K562 (cell line): ENCODE results near the gene SHISAL2B. TPM values are rescaled to one million over a fixed set of nuclear protein-coding genes. Genes with fewer than 3 reads are reported as not detected.
"Not testable (repeated sequence)": the region's sequence is repeated elsewhere in the genome, so short reads cannot be mapped to it uniquely, and the experiment has no call there.

Experiments used
- ATAC-seq: fragments of 200-7000 bp; cut with Tn5 transposase; 3 replicates; pipeline ENCODE4 v1.9.1; 2020; ENCODE audit warnings: moderate library complexity
- BruUV-seq: library from RNA; stranded (reverse); fragments of 400-500 nt; replicated peaks from 2 replicates; lab custom pipeline; 2021; lab: Mats Ljungman, UMichigan
- CTCF ChIA-PET: fragments of 300-600 bp; formaldehyde crosslinking; extraction: SDS; loops from one replicate; lab custom pipeline; 2021; ENCODE audit warnings: low intra/inter-chr PET ratio; lab: Yijun Ruan, JAX
- POLR2A ChIA-PET: fragments of 300-600, 350-650 bp; sonication (Branson Sonifier 250); formaldehyde crosslinking; extraction: SDS; loops from one replicate; lab custom pipeline; 2021; ENCODE audit warnings: antibody characterized with exemption, inconsistent platforms; lab: Yijun Ruan, JAX
- DNase-seq, 4 experiments: peaks; one replicate each; pipeline versions ENCODE4 v3.0.0 to v3.0.0-alpha.2; 2011 to 2018; ENCODE audit warnings: low spot score in 3 of 4, mixed read lengths in 3 of 4; ENCODE audit errors: extremely low read depth in 1 of 4
- FAIRE-seq: peaks from 2 replicates; lab custom pipeline; 2011; peaks lifted over from hg19 to GRCh38; lab: Jason Lieb, UNC
- H2AFZ ChIP-seq: 2 replicates; pipeline ENCODE4 v1.6.0; 2011; ENCODE audit warnings: low read depth, low read length, control low read depth, inconsistent platforms
- H3K27ac ChIP-seq: fragments of 200-600 bp; 3 replicates; pipeline ENCODE4 v1.8.0; 2011; ENCODE audit warnings: low read depth, mild to moderate bottlenecking, control low read depth, inconsistent platforms, low read length, moderate library complexity, mixed read lengths; ENCODE audit errors: extremely low read depth
- H3K27me3 ChIP-seq, 2 experiments: fragments of 300-600 bp in 1 of 2; 2 replicates in 1 of 2; 3 replicates in 1 of 2; pipeline versions ENCODE4 v1.6.0 to v1.8.0; 2011; ENCODE audit warnings: inconsistent platforms in 2 of 2, low read length in 2 of 2, mild to moderate bottlenecking in 1 of 2, mixed read lengths in 1 of 2, moderate library complexity in 1 of 2; ENCODE audit not compliant: control insufficient read depth in 2 of 2, insufficient read depth in 2 of 2
- H3K36me3 ChIP-seq: fragments of 300-600 bp; 3 replicates; pipeline ENCODE4 v1.8.0; 2011; ENCODE audit warnings: mild to moderate bottlenecking, low read length, inconsistent platforms; ENCODE audit not compliant: control insufficient read depth, insufficient read depth
- H3K4me1 ChIP-seq, 2 experiments: fragments of 200-600 bp in 1 of 2; replicated peaks in 1 of 2; 2 replicates in 1 of 2; 3 replicates in 1 of 2; pipeline versions ENCODE4 v1.5.1 to v1.8.0; 2011; ENCODE audit warnings: inconsistent platforms in 2 of 2, low read length in 2 of 2, mild to moderate bottlenecking in 1 of 2, mixed read lengths in 1 of 2, moderate library complexity in 1 of 2; ENCODE audit not compliant: control insufficient read depth in 2 of 2, insufficient read depth in 2 of 2
- H3K4me2 ChIP-seq: 2 replicates; pipeline ENCODE4 v1.6.1; 2011; ENCODE audit warnings: low read length, control low read depth, inconsistent platforms, mixed read lengths; ENCODE audit not compliant: insufficient read depth
- H3K4me3 ChIP-seq: fragments of 200-600 bp; sonication (generic), shearing (Covaris generic); 2 replicates; pipeline ENCODE4 v1.5.1; 2016; ENCODE audit warnings: control low read depth, inconsistent platforms
- H3K79me2 ChIP-seq: fragments of 200-600 bp; 3 replicates; pipeline ENCODE4 v1.8.0; 2011; ENCODE audit warnings: low read length, inconsistent platforms; ENCODE audit not compliant: control insufficient read depth, insufficient read depth
- H3K9ac ChIP-seq, 2 experiments: 2 replicates each; pipeline versions ENCODE4 v1.6.0 to v1.6.1; 2011; ENCODE audit warnings: low read depth in 2 of 2, low read length in 2 of 2, control low read depth in 1 of 2, inconsistent platforms in 1 of 2, mild to moderate bottlenecking in 1 of 2, mixed read lengths in 1 of 2; ENCODE audit not compliant: insufficient read depth in 1 of 2
- H3K9me1 ChIP-seq: one replicate; pipeline ENCODE4 v1.6.0; 2011; ENCODE audit warnings: inconsistent platforms, mild to moderate bottlenecking, low read length, moderate library complexity; ENCODE audit not compliant: control insufficient read depth, insufficient read depth
- H3K9me3 ChIP-seq: replicated peaks from 2 replicates; pipeline ENCODE4 v1.5.1; 2011; ENCODE audit warnings: low read depth, low read length, inconsistent platforms; ENCODE audit not compliant: control insufficient read depth, insufficient read depth
- H4K20me1 ChIP-seq: replicated peaks from 2 replicates; pipeline ENCODE4 v1.6.1; 2011; ENCODE audit warnings: low read length, inconsistent platforms, mixed read lengths; ENCODE audit not compliant: control insufficient read depth, insufficient read depth
- EGR1 ChIP-seq: fragments of 450-650 bp; conservative IDR thresholded peaks from 2 replicates; pipeline ENCODE4 v1.6.1; 2017; ENCODE audit warnings: mild to moderate bottlenecking
- ZBTB2 ChIP-seq: fragments of 450-650 bp; IDR thresholded peaks from 2 replicates; pipeline ENCODE4 v1.6.1; 2016; ENCODE audit warnings: antibody characterized with exemption
- ZKSCAN8 ChIP-seq: fragments of 200-800 bp; sonication (Bioruptor generic); IDR thresholded peaks from 2 replicates; pipeline ENCODE4 v1.6.1; 2016; ENCODE audit warnings: missing genetic modification characterization, missing compliant biosample characterization
- WGBS: fragments of 100-300 bp; shearing (Covaris generic); methylation state at CpG from one replicate; pipeline ENCODE4 v1.1.6; 2016; ENCODE audit warnings: low coverage, mixed read lengths; ENCODE audit not compliant: insufficient coverage; ENCODE audit errors: missing lambda C conversion rate; 5-methylcytosine and 5-hydroxymethylcytosine counted together
- in situ Hi-C: fragments of 300-500 bp; cut with MboI; formaldehyde crosslinking; loops from 4 replicates; pipeline ENCODE4 v1.15.0; 2018; ENCODE audit warnings: inconsistent platforms, mixed read lengths
- intact Hi-C: fragments of 100-400 bp; cut with micrococcal nuclease; formaldehyde crosslinking; loops from 2 replicates; pipeline ENCODE4 v1.14.2; 2022
- polyA plus RNA-seq, 8 experiments: library from polyadenylated mRNA; depleted of rRNA in 4 of 8; stranded (reverse) in 5 of 8; unstranded in 3 of 8; fragments of >200 nt; fragmentation: Nextera tagmentation in 2 of 8; fragmentation: Illumina TruSeq in 1 of 8; extraction: Ambion mirVana in 2 of 8; extraction: Trizol in 1 of 8; gene quantifications; 2 replicates each; pipeline versions ENCODE4 v1.2.1 to v1.2.3, GENCODE V29; 2011 to 2014; ENCODE audit warnings: inconsistent platforms in 1 of 8, missing spikeins in 1 of 8
- total RNA-seq, 7 experiments: library from RNA; depleted of rRNA in 6 of 7; stranded (reverse); fragments of >200 nt in 6 of 7; fragmentation: Illumina TruSeq in 2 of 7; extraction: Trizol in 2 of 7; gene quantifications; 2 replicates each; pipeline versions ENCODE4 v1.2.1 to v1.2.3, GENCODE V29; 2011 to 2021; ENCODE audit warnings: low replicate concordance in 1 of 7
- TF ChIP-seq, protein P1 (sequence below): sonication (generic); formaldehyde crosslinking; IDR thresholded peaks from 2 replicates; pipeline ENCODE4 v1.8.1; 2023; ENCODE audit warnings: missing genetic modification reagents, mild to moderate bottlenecking, borderline replicate concordance
- TF ChIP-seq, protein P2 (sequence below): fragments of 250-450 bp; sonication (Bioruptor Pico); IDR thresholded peaks from 2 replicates; pipeline ENCODE4 v1.4.0; 2020; ENCODE audit warnings: mild to moderate bottlenecking, moderate library complexity

Gene SHISAL2B
- total and polyA plus RNA-seq, 9 of the 15 experiments (the other 6 are each of a cell fraction or from before 2014, with no cell fraction given), result not detected

DNA sequence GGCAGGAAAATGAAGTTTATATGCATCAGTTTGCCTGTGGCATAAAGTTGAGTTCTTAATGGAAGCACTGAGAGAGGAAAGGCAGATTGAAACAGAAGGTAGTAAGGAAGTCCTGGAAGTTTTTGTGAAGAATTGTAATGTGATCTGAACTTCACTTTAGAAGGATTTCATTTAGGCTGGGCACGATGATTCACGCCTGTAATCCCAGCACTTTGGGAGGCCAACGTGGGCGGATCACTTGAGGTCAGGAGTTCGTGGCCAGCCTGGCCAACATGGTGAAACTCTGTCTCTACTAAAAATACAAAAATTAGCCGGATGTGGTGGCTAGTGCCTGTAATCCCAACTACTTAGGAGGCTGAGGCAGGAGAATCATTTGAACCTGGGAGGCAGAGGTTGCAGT, 27.1 kb upstream of the SHISAL2B start:
- ATAC-seq, H2AFZ ChIP-seq, H3K27me3 ChIP-seq, H3K4me3 ChIP-seq, H3K9ac ChIP-seq, FAIRE-seq, intact Hi-C loops, H3K36me3 ChIP-seq, H3K27ac ChIP-seq, H3K9me1 ChIP-seq, H3K9me3 ChIP-seq, BruUV-seq, in situ Hi-C loops, H3K4me1 ChIP-seq, H4K20me1 ChIP-seq, H3K79me2 ChIP-seq, CTCF ChIA-PET, DNase-seq, H3K4me2 ChIP-seq: not testable (repeated sequence)
- WGBS, result under 1% methylated on average over 6 of the region's 6 CpGs
- TF ChIP-seq EGR1, result peak; percentile 56
- POLR2A ChIA-PET, result interaction anchor here (1.0 kb wide), 1 partner anchor 9 kb away, joined by 5 read pairs; no protein-coding TSS in a partner anchor

DNA sequence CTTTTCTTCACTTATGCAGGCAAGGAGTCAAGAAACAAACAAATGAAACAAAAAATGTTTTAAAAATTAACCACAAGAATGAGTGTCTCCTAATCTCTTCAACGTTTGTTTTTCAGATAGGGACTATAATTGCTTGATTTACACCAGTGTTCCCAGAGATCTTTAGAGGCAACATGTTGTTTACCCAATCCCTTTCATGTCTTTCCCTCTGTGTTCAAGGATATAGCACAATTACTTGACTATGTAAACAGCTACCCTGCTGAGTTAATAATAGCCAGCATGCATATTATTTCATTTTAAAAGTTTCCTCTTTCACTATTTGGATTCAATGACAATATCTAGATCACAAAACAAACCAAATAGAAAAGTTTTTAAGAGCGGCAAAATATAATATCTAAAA, 25.1 kb upstream of the SHISAL2B start:
- no peaks in the 10 kb centered on the region for H3K79me2 ChIP-seq
- H3K36me3 ChIP-seq, result no peaks in the 10 kb centered on the region
- CTCF ChIA-PET, result no interaction called here
- ATAC-seq (no peak), DNase-seq (no peak), FAIRE-seq (no peak)
- H3K4me3 ChIP-seq, result no peak overlapping the region
- 24% methylated on average over 2 of the region's 2 CpGs for WGBS
- in situ Hi-C loops, result no loop called here
- H2AFZ ChIP-seq, result no peak overlapping the region
- no peaks in the 10 kb centered on the region for H3K9me1 ChIP-seq
- POLR2A ChIA-PET, result no interaction called here
- no peaks in the 10 kb centered on the region for H3K27me3 ChIP-seq
- no peak overlapping the region for H3K27ac ChIP-seq
- intact Hi-C loops, result no loop called here
- H3K4me2 ChIP-seq, result no peak overlapping the region
- BruUV-seq, result no TSS peak
- H3K9me3 ChIP-seq, result no peaks in the 10 kb centered on the region
- H4K20me1 ChIP-seq, result no peaks in the 10 kb centered on the region
- peaks cover 0 to 5% of the 10 kb centered on the region in 2 experiments; a peak in 1 of 5 replicates for H3K4me1 ChIP-seq
- no peak overlapping the region for H3K9ac ChIP-seq
- TF ChIP-seq, protein P1, sequence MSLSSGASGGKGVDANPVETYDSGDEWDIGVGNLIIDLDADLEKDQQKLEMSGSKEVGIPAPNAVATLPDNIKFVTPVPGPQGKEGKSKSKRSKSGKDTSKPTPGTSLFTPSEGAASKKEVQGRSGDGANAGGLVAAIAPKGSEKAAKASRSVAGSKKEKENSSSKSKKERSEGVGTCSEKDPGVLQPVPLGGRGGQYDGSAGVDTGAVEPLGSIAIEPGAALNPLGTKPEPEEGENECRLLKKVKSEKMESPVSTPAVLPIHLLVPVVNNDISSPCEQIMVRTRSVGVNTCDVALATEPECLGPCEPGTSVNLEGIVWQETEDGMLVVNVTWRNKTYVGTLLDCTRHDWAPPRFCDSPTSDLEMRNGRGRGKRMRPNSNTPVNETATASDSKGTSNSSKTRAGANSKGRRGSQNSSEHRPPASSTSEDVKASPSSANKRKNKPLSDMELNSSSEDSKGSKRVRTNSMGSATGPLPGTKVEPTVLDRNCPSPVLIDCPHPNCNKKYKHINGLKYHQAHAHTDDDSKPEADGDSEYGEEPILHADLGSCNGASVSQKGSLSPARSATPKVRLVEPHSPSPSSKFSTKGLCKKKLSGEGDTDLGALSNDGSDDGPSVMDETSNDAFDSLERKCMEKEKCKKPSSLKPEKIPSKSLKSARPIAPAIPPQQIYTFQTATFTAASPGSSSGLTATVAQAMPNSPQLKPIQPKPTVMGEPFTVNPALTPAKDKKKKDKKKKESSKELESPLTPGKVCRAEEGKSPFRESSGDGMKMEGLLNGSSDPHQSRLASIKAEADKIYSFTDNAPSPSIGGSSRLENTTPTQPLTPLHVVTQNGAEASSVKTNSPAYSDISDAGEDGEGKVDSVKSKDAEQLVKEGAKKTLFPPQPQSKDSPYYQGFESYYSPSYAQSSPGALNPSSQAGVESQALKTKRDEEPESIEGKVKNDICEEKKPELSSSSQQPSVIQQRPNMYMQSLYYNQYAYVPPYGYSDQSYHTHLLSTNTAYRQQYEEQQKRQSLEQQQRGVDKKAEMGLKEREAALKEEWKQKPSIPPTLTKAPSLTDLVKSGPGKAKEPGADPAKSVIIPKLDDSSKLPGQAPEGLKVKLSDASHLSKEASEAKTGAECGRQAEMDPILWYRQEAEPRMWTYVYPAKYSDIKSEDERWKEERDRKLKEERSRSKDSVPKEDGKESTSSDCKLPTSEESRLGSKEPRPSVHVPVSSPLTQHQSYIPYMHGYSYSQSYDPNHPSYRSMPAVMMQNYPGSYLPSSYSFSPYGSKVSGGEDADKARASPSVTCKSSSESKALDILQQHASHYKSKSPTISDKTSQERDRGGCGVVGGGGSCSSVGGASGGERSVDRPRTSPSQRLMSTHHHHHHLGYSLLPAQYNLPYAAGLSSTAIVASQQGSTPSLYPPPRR (CRISPR knock-in tag), result no peak
- TF ChIP-seq ZBTB2 (no peak), ZKSCAN8 (CRISPR knock-in tag) (no peak)
- TF ChIP-seq, protein P2, sequence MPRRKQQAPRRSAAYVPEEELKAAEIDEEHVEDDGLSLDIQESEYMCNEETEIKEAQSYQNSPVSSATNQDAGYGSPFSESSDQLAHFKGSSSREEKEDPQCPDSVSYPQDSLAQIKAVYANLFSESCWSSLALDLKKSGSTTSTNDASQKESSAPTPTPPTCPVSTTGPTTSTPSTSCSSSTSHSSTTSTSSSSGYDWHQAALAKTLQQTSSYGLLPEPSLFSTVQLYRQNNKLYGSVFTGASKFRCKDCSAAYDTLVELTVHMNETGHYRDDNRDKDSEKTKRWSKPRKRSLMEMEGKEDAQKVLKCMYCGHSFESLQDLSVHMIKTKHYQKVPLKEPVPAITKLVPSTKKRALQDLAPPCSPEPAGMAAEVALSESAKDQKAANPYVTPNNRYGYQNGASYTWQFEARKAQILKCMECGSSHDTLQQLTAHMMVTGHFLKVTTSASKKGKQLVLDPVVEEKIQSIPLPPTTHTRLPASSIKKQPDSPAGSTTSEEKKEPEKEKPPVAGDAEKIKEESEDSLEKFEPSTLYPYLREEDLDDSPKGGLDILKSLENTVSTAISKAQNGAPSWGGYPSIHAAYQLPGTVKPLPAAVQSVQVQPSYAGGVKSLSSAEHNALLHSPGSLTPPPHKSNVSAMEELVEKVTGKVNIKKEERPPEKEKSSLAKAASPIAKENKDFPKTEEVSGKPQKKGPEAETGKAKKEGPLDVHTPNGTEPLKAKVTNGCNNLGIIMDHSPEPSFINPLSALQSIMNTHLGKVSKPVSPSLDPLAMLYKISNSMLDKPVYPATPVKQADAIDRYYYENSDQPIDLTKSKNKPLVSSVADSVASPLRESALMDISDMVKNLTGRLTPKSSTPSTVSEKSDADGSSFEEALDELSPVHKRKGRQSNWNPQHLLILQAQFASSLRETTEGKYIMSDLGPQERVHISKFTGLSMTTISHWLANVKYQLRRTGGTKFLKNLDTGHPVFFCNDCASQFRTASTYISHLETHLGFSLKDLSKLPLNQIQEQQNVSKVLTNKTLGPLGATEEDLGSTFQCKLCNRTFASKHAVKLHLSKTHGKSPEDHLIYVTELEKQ (CRISPR knock-in tag), result no peak
